SK-N-MC (cell line): ENCODE measurements around the gene GRIN3A.

Experiments
- DNase-seq: peaks from one replicate; pipeline ENCODE4 v3.0.0-alpha.2; 2011; ENCODE audit warnings: low read depth, low spot score
- H3K27ac ChIP-seq: fragments of 200-600 bp; sonication (generic); 2 replicates; pipeline ENCODE4 v1.5.1; 2016; ENCODE audit warnings: mixed run types
- H3K36me3 ChIP-seq: fragments of 200-600 bp; sonication (generic); 2 replicates; pipeline ENCODE4 v1.6.1; 2017; ENCODE audit warnings: antibody characterized with exemption, low read length, mixed read lengths; ENCODE audit not compliant: insufficient read depth
- H3K4me3 ChIP-seq: fragments of 200-600 bp; sonication (generic); 2 replicates; pipeline ENCODE4 v1.5.1; 2016
- H3K9ac ChIP-seq: fragments of 200-600 bp; sonication (generic); 2 replicates; pipeline ENCODE4 v1.8.0; 2017; ENCODE audit warnings: mixed run types, mixed read lengths; ENCODE audit not compliant: insufficient read length
- H3K9me3 ChIP-seq: fragments of 200-600 bp; sonication (generic); 2 replicates; pipeline ENCODE4 v1.6.1; 2017; ENCODE audit warnings: low read depth, mild to moderate bottlenecking, antibody characterized with exemption, low read length, moderate library complexity, mixed read lengths
- EZH2 ChIP-seq: fragments of 200-600 bp; sonication (generic); IDR thresholded peaks from one replicate; pipeline ENCODE4 v1.6.1; 2017; ENCODE audit warnings: antibody characterized with exemption
- FOXP2 ChIP-seq: optimal IDR thresholded peaks from 2 replicates; pipeline ENCODE3; 2011; ENCODE audit warnings: mild to moderate bottlenecking, moderate library complexity; ENCODE audit not compliant: insufficient read depth; ENCODE audit errors: extremely low read length, control extremely low read depth
- POLR2AphosphoS5 ChIP-seq: IDR thresholded peaks from 2 replicates; pipeline ENCODE4 v1.6.1; 2012; ENCODE audit warnings: mild to moderate bottlenecking, low read depth, low read length, borderline replicate concordance

The GRIN3A gene

GRCh38 chr9:101540069-101540468 lies 198.4 kb downstream of the GRIN3A start:
- Histone ChIP-seq H3K27ac (no peak overlapping the region), H3K9ac (no peak overlapping the region), H3K4me3 (no peak overlapping the region), H3K9me3 (no peaks in the 10 kb centered on the region), H3K36me3 (peaks cover 50% of the 10 kb centered on the region)
- no peak for DNase-seq
- TF ChIP-seq POLR2AphosphoS5 (no peak), EZH2 (no peak), FOXP2 (no peak)

GRCh38 chr9:101536938-101537337 lies 201.5 kb downstream of the GRIN3A start:
- no peak for DNase-seq
- no peak overlapping the region for H3K4me3 ChIP-seq
- no peak overlapping the region for H3K9ac ChIP-seq
- H3K36me3 ChIP-seq: peaks cover 41% of the 10 kb centered on the region
- H3K27ac ChIP-seq: no peak overlapping the region
- no peaks in the 10 kb centered on the region for H3K9me3 ChIP-seq
- TF ChIP-seq EZH2: no peak
- no peak for TF ChIP-seq FOXP2

- no peak for TF ChIP-seq POLR2AphosphoS5
- no peak for TF ChIP-seq FOXP2
- TF ChIP-seq EZH2: no peak
Observed at GRCh38 chr9:101536351-101536750, 202.1 kb downstream of the GRIN3A start.

GRCh38 chr9:101533334-101534204 lies 204.9 kb downstream of the GRIN3A start, which contains the start of gene RNF20:
Gene RNF20, plus strand, starts transcription at chr9:101533853. Its CDS starts 1,571 bp downstream, at chr9:101535424.
- peak within 1 kb of the TSS; percentile 95 for H3K4me3 ChIP-seq
- H3K27ac ChIP-seq: 0 out of 2 replicates have a peak within 1 kb of the TSS, but pooled peaks have one; percentile 62
- DNase-seq: peak; percentile 95
- TF ChIP-seq FOXP2 (peak; percentile 52), POLR2AphosphoS5 (peak; percentile 77), EZH2 (no peak)
- no peaks in the 10 kb centered on the region for H3K9me3 ChIP-seq
- H3K9ac ChIP-seq: peak within 1 kb of the TSS; percentile 89
- peaks cover 26% of the 10 kb centered on the region for H3K36me3 ChIP-seq

More at GRCh38 chr9:101536351-101536750, 202.1 kb downstream of the GRIN3A start:
- no peak for DNase-seq
- Histone ChIP-seq H3K4me3 (no peak overlapping the region), H3K36me3 (peaks cover 37% of the 10 kb centered on the region), H3K27ac (no peak overlapping the region), H3K9me3 (no peaks in the 10 kb centered on the region), H3K9ac (no peak overlapping the region)

- Histone ChIP-seq H3K9ac (no peak overlapping the region), H3K9me3 (no peaks in the 10 kb centered on the region), H3K36me3 (peaks cover under 1% of the 10 kb centered on the region), H3K27ac (no peak overlapping the region), H3K4me3 (no peak overlapping the region)
- peak; percentile 10 for DNase-seq
- TF ChIP-seq FOXP2 (no peak), EZH2 (no peak), POLR2AphosphoS5 (no peak)
Observed at GRCh38 chr9:101530076-101530711, 208.3 kb downstream of the GRIN3A start.

GRCh38 chr9:101528015-101528414 lies 210.4 kb downstream of the GRIN3A start:
- H3K36me3 ChIP-seq: no peaks in the 10 kb centered on the region
- H3K9ac ChIP-seq: no peak overlapping the region
- no peak overlapping the region for H3K27ac ChIP-seq
- TF ChIP-seq FOXP2: no peak
- no peak for TF ChIP-seq EZH2
- TF ChIP-seq POLR2AphosphoS5: no peak
- H3K9me3 ChIP-seq: no peaks in the 10 kb centered on the region
- H3K4me3 ChIP-seq: no peak overlapping the region
- no peak for DNase-seq

- H3K9ac ChIP-seq: no peak overlapping the region
- DNase-seq: no peak
- H3K36me3 ChIP-seq: no peaks in the 10 kb centered on the region
- no peak overlapping the region for H3K27ac ChIP-seq
- no peak overlapping the region for H3K4me3 ChIP-seq
- TF ChIP-seq POLR2AphosphoS5 (no peak), FOXP2 (no peak), EZH2 (no peak)
- H3K9me3 ChIP-seq: no peaks in the 10 kb centered on the region
Observed at GRCh38 chr9:101527066-101527465, 211.4 kb downstream of the GRIN3A start.

- TF ChIP-seq FOXP2 (no peak), EZH2 (no peak), POLR2AphosphoS5 (no peak)
- DNase-seq: no peak
Observed at GRCh38 chr9:101524371-101524770, 214.1 kb downstream of the GRIN3A start.

More at GRCh38 chr9:101524371-101524770, 214.1 kb downstream of the GRIN3A start:
- Histone ChIP-seq H3K9ac (no peak overlapping the region), H3K27ac (no peak overlapping the region), H3K4me3 (no peak overlapping the region), H3K9me3 (no peaks in the 10 kb centered on the region), H3K36me3 (no peaks in the 10 kb centered on the region)
